Spleen (tissue), 11 donors: ENCODE data around the gene MEX3D. TPM values are rescaled to one million over a fixed set of nuclear protein-coding genes. Genes with fewer than 3 reads are reported as not detected.

Source experiments
- DNase-seq: peaks from one replicate; pipeline ENCODE4 v3.0.0-alpha.2; 2020
- H3K27ac ChIP-seq, 8 donors: fragments of 200-600 bp; sonication (generic) in 7 of 8; 1 replicate in 4 of 8; 2 replicates in 4 of 8; pipeline versions ENCODE4 v1.5.0 to v1.8.0; 2016 to 2021; ENCODE audit warnings: inconsistent platforms in 4 of 8, mild to moderate bottlenecking in 4 of 8, moderate library complexity in 1 of 8
- H3K27me3 ChIP-seq, 7 donors: fragments of 200-600 bp; sonication (generic) in 6 of 7; replicated peaks in 1 of 7; 1 replicate in 4 of 7; 2 replicates in 3 of 7; pipeline versions ENCODE4 v1.5.0 to v1.8.0; 2016 to 2021; ENCODE audit warnings: inconsistent platforms in 3 of 7, mild to moderate bottlenecking in 1 of 7
- H3K36me3 ChIP-seq, 6 donors: fragments of 200-600 bp; sonication (generic) in 5 of 6; 1 replicate in 4 of 6; 2 replicates in 2 of 6; pipeline versions ENCODE4 v1.5.0 to v1.8.0; 2016 to 2021; ENCODE audit warnings: inconsistent platforms in 2 of 6
- H3K4me1 ChIP-seq, 6 donors: fragments of 200-600 bp; sonication (generic) in 5 of 6; 1 replicate in 3 of 6; 2 replicates in 3 of 6; pipeline versions ENCODE4 v1.5.0 to v1.8.0; 2016 to 2021; ENCODE audit warnings: inconsistent platforms in 3 of 6
- H3K4me3 ChIP-seq, 8 donors: fragments of 200-600 bp; sonication (generic) in 7 of 8; 1 replicate in 4 of 8; 2 replicates in 4 of 8; pipeline versions ENCODE4 v1.5.0 to v1.8.0; 2016 to 2021; ENCODE audit warnings: inconsistent platforms in 4 of 8, mild to moderate bottlenecking in 4 of 8, moderate library complexity in 2 of 8
- H3K9me3 ChIP-seq, 8 donors: fragments of 200-600 bp; sonication (generic) in 7 of 8; 1 replicate in 4 of 8; 2 replicates in 4 of 8; pipeline versions ENCODE4 v1.5.0 to v1.8.0; 2016 to 2021; ENCODE audit warnings: inconsistent platforms in 4 of 8
- POLR2A ChIP-seq, 3 donors: fragments of 450-650 bp; IDR thresholded peaks; one replicate each; pipeline ENCODE4 v1.5.1; 2017; ENCODE audit warnings: antibody characterized with exemption in 3 of 3, mild to moderate bottlenecking in 1 of 3
- POLR2AphosphoS5 ChIP-seq, 3 donors: sonication (generic); formaldehyde crosslinking; IDR thresholded peaks; one replicate each; pipeline ENCODE4 v1.5.1; 2017; ENCODE audit warnings: antibody characterized with exemption in 3 of 3
- whole genome bisulfite sequencing, 5 donors: extraction: QIAGEN DNeasy Blood & Tissue Kit in 3 of 5; methylation state at CpG; one replicate each; pipeline versions ENCODE4 v1.1.5 to v1.1.7; 2013 to 2018; 5-methylcytosine and 5-hydroxymethylcytosine counted together
- intact Hi-C: fragments of 100-400 bp; cut with DNase I; formaldehyde crosslinking; loops from one replicate; pipeline ENCODE4 v1.15.0; 2023; ENCODE audit warnings: low total_unique reads
- polyA plus RNA-seq, 3 donors: library from polyadenylated mRNA; stranded (reverse); fragments of 200-250 nt; gene quantifications; one replicate each; pipeline ENCODE4 v1.2.1, GENCODE V29; 2013
- total RNA-seq, 7 donors: library from RNA; depleted of rRNA in 3 of 7; stranded (reverse); fragments of >200 nt in 3 of 7; fragmentation: NEBNext Ultra II Directional in 4 of 7; extraction: Animal tissue kit (Norgen Biotek cat#: 25700) in 4 of 7; gene quantifications; one replicate each; pipeline versions ENCODE4 v1.1.0 to v1.2.1, GENCODE V29; 2016 to 2021
- TF ChIP-seq, protein P1 (sequence below), 11 experiments: fragments of 200-600 bp in 7 of 11; fragments of 450-650 bp in 4 of 11; sonication (generic) in 4 of 11; IDR thresholded peaks in 8 of 11; conservative IDR thresholded peaks in 3 of 11; 1 replicate in 7 of 11; 2 replicates in 4 of 11; pipeline versions ENCODE4 v1.4.0 to v1.8.0; 2016 to 2021; ENCODE audit warnings: antibody characterized with exemption in 11 of 11, inconsistent platforms in 4 of 11, mild to moderate bottlenecking in 1 of 11
- donor health status: healthy with polysubstance abuse.
- donor health status: DM: no; HTN: no; CAD: no; lungs with moderate emphysema.
- donor health status: DM: no; HTN: no; CAD: no.
- donor health status: Bipolar disorder and iron deficiency.
- donor health status: healthy.
- donor health status: DM: no; HTN: no; CAD: no.
- donor health status: DM: yes; HTN: yes; CAD: no.

Gene MEX3D
- total and polyA plus RNA-seq, 10 donors, result 0.87 to 11.7 (median 6.0) TPM

- DNase-seq, result no peak
These were observed 12.8 kb upstream of the MEX3D start for GRCh38 chr19:1580957-1581356.

DNA sequence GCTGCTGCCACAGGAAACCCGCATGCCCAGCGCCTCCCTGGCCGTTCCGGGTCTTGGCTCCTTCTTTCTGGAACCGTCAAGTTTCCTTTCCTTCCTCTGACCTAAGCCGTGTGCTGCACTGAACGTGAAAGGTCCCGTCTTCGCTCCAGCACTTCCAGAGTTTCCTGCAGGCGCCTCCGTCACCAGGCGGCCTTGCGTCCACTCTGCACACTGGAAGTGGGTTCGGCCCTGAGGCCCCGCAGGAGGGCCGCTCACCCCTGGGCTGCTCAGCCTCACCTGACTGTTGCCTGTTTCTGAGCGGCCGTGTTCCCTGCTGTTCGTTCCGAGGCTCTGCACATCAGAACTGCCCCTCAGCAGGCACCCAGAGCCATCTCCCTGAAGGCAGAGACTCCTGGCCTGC, 12.3 kb upstream of the MEX3D start:
- H3K9me3 ChIP-seq, result no peaks in the 10 kb centered on the region
- no peak for DNase-seq
- peaks cover 0 to 15% (median 8%) of the 10 kb centered on the region in 6 donors for H3K4me1 ChIP-seq
- no peak overlapping the region for H3K4me3 ChIP-seq
- TF ChIP-seq, protein P1, sequence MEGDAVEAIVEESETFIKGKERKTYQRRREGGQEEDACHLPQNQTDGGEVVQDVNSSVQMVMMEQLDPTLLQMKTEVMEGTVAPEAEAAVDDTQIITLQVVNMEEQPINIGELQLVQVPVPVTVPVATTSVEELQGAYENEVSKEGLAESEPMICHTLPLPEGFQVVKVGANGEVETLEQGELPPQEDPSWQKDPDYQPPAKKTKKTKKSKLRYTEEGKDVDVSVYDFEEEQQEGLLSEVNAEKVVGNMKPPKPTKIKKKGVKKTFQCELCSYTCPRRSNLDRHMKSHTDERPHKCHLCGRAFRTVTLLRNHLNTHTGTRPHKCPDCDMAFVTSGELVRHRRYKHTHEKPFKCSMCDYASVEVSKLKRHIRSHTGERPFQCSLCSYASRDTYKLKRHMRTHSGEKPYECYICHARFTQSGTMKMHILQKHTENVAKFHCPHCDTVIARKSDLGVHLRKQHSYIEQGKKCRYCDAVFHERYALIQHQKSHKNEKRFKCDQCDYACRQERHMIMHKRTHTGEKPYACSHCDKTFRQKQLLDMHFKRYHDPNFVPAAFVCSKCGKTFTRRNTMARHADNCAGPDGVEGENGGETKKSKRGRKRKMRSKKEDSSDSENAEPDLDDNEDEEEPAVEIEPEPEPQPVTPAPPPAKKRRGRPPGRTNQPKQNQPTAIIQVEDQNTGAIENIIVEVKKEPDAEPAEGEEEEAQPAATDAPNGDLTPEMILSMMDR (IDR thresholded peaks at IDR 0.05 in 8 of 11, conservative IDR thresholded peaks at IDR 0.05 in 3 of 11), result no peak
- TF ChIP-seq POLR2A (IDR thresholded peaks at IDR 0.05) (no peak), POLR2AphosphoS5 (IDR thresholded peaks at IDR 0.05) (peak; percentile 10 to 66 (median 61))
- peaks cover 0 to 96% (median 79%) of the 10 kb centered on the region in 6 donors for H3K36me3 ChIP-seq
- H3K27ac ChIP-seq, result peak overlapping the region in 5 of 8 donors; percentile 12 to 55 (median 40)
- 78 to 87% (median 85%) methylated on average over 20 of the region's 20 CpGs for whole genome bisulfite sequencing, 5 donors
- intact Hi-C loops, result no loop called here
- H3K27me3 ChIP-seq, result no peaks in the 10 kb centered on the region

More at GRCh38 chr19:1580957-1581356, 12.8 kb upstream of the MEX3D start:
- intact Hi-C loops, result no loop called here
- peak in 1 of 3 donors; percentile 18 for TF ChIP-seq POLR2AphosphoS5 (IDR thresholded peaks at IDR 0.05)
- TF ChIP-seq, protein P1 (IDR thresholded peaks at IDR 0.05 in 8 of 11, conservative IDR thresholded peaks at IDR 0.05 in 3 of 11), result no peak
- H3K27me3 ChIP-seq, result no peaks in the 10 kb centered on the region
- no peaks in the 10 kb centered on the region for H3K9me3 ChIP-seq
- 94 to 96% (median 95%) methylated on average over 20 to 22 of the region's 22 CpGs for WGBS, 5 donors
- no peak overlapping the region for H3K4me3 ChIP-seq
- peak overlapping the region in 4 of 8 donors; percentile 35 to 55 (median 41) for H3K27ac ChIP-seq
- H3K36me3 ChIP-seq, result peaks cover 0 to 100% (median 79%) of the 10 kb centered on the region in 6 donors
- H3K4me1 ChIP-seq, result peaks cover 0 to 21% (median 8%) of the 10 kb centered on the region in 6 donors

GRCh38 chr19:1579222-1579621, 11.1 kb upstream of the MEX3D start:
- Histone ChIP-seq H3K36me3 (peaks cover 0 to 84% (median 71%) of the 10 kb centered on the region in 6 donors), H3K4me3 (no peak overlapping the region), H3K4me1 (peaks cover 0 to 15% (median 8%) of the 10 kb centered on the region in 6 donors), H3K27ac (no peak overlapping the region), H3K9me3 (no peaks in the 10 kb centered on the region), H3K27me3 (no peaks in the 10 kb centered on the region)
- intact Hi-C loops, result no loop called here
- TF ChIP-seq POLR2A (IDR thresholded peaks at IDR 0.05) (no peak), POLR2AphosphoS5 (IDR thresholded peaks at IDR 0.05) (peak in 1 of 3 donors; percentile 25)
- 93 to 98% (median 97%) methylated on average over 20 of the region's 20 CpGs for WGBS, 5 donors
- DNase-seq, result no peak

GRCh38 chr19:1577929-1578618, 9.9 kb upstream of the MEX3D start:
- no peak for DNase-seq
- intact Hi-C loops, result no loop called here

More at GRCh38 chr19:1577929-1578618, 9.9 kb upstream of the MEX3D start:
- peak in 2 of 3 donors; percentile 27 to 36 for TF ChIP-seq POLR2AphosphoS5 (IDR thresholded peaks at IDR 0.05)
- TF ChIP-seq, protein P1 (IDR thresholded peaks at IDR 0.05 in 8 of 11, conservative IDR thresholded peaks at IDR 0.05 in 3 of 11), result no peak
- no peak for TF ChIP-seq POLR2A (IDR thresholded peaks at IDR 0.05)
- H3K27ac ChIP-seq, result no peak overlapping the region
- H3K4me3 ChIP-seq, result no peak overlapping the region
- H3K27me3 ChIP-seq, result no peaks in the 10 kb centered on the region
- H3K36me3 ChIP-seq, result peaks cover 0 to 73% (median 62%) of the 10 kb centered on the region in 6 donors
- peaks cover 0 to 15% (median 8%) of the 10 kb centered on the region in 6 donors for H3K4me1 ChIP-seq
- 89 to 95% (median 91%) methylated on average over 40 to 49 of the region's 49 CpGs for WGBS, 5 donors
- H3K9me3 ChIP-seq, result no peaks in the 10 kb centered on the region
